IPS DF 6.9 (cell line): ENCODE results near the gene NMNAT3.
A peak's percentile ranks its signal among the peaks of the same experiment; 100 is the strongest.

Experiments
- DNase-seq: peaks from one replicate; pipeline ENCODE4 v3.0.0-alpha.2; 2013; ENCODE audit warnings: low read depth, low spot score
- H3K27ac ChIP-seq: one replicate; pipeline ENCODE4 v1.5.1; 2013; ENCODE audit warnings: low read length, control low read depth
- H3K27me3 ChIP-seq: 2 replicates; pipeline ENCODE4 v1.6.1; 2013; ENCODE audit warnings: mild to moderate bottlenecking, low read length; ENCODE audit not compliant: control insufficient read depth, insufficient read depth
- H3K36me3 ChIP-seq: 2 replicates; pipeline ENCODE4 v1.6.1; 2013; ENCODE audit warnings: low read length; ENCODE audit not compliant: control insufficient read depth, insufficient read depth
- H3K4me1 ChIP-seq: 2 replicates; pipeline ENCODE4 v1.6.1; 2013; ENCODE audit warnings: low read length; ENCODE audit not compliant: control insufficient read depth, insufficient read depth
- H3K4me3 ChIP-seq: 2 replicates; pipeline ENCODE4 v1.5.1; 2013; ENCODE audit warnings: mild to moderate bottlenecking, low read length
- H3K9me3 ChIP-seq: 2 replicates; pipeline ENCODE4 v1.6.1; 2013; ENCODE audit warnings: low read length, inconsistent platforms; ENCODE audit not compliant: control insufficient read depth, insufficient read depth
- WGBS: extraction: QIAGEN DNeasy Blood & Tissue Kit; methylation state at CpG from one replicate; pipeline ENCODE4 v1.1.7; 2013; ENCODE audit warnings: mixed read lengths, missing lambda C conversion rate; ENCODE audit not compliant: insufficient read length, insufficient coverage; 5-methylcytosine and 5-hydroxymethylcytosine counted together

The NMNAT3 gene

DNA sequence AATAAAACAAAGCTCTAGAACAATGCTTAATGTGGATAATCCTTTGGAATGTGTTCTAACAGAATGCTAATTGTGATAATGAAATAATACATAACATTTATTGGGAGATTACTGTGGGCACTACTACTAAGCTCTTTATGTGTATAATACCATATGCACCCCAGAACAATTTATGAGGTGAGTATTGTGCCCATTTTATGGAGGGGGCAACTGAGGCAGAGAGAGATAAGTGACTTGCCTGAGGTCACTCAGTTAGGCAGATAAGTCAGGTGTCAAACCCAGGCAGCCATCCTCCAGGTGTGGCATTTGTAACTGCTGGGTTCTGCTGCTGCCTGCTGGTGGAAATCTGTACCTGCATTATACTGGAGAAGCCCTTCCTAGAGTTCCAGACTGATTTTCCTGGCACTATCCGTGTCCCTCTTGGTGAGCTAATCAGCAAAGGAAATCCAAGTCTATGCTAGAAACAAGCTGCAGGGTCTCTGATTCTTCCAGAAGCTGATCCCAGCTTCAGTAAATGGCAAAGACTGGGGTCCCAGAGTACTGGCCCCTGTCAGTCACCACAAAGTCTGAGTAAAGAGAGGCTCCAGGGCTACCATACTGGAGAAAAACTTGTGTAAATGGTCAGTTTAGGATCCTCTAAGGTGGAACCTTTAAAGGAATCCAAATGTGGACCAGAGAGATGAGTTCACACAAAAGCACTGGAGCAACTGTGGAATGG is 115.7 kb downstream of the NMNAT3 start:
- Histone ChIP-seq H3K36me3 (no peaks in the 10 kb centered on the region), H3K27me3 (no peaks in the 10 kb centered on the region), H3K9me3 (no peaks in the 10 kb centered on the region), H3K4me3 (no peak overlapping the region), H3K4me1 (0 out of 2 replicates have a peak, but pooled peaks cover 1% of the 10 kb centered on the region), H3K27ac (no peak overlapping the region)
- peak; percentile 45 for DNase-seq
- no CpG with 5 or more reads among the region's 1 CpG for WGBS

DNA sequence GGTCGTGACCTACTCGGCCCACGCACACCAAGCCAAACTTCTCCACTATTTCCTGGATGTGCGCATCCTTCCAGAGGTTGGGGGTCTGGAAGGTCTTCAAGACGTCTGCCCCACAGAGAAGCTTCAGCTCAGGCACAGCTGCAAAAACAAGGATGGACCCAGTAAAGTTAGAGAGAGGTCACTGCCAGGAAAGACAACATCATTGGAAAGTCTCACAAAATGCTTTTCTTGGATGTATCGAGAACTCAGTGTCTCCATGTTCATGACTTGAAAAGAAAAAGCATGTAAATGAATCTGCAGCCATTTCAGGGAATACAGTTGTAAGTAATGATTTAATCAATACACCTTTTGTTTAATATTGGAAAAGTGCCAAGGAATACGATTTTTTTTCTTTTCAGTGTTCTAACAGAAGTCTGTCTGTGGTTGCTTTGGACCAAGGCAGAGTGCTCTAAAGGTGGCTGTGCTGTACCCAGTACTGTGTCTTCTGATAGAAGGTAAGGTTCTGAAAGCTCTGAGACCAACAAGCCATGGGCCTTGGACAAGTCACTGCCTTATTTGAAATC is 116.4 kb downstream of the NMNAT3 start:
- no peaks in the 10 kb centered on the region for H3K36me3 ChIP-seq
- DNase-seq = no peak
- H3K4me3 ChIP-seq = no peak overlapping the region
- H3K27me3 ChIP-seq = no peaks in the 10 kb centered on the region
- H3K9me3 ChIP-seq = no peaks in the 10 kb centered on the region
- no peak overlapping the region for H3K27ac ChIP-seq
- no CpG with 5 or more reads among the region's 7 CpGs for WGBS
- 0 out of 2 replicates have a peak, but pooled peaks cover 1% of the 10 kb centered on the region for H3K4me1 ChIP-seq

DNA sequence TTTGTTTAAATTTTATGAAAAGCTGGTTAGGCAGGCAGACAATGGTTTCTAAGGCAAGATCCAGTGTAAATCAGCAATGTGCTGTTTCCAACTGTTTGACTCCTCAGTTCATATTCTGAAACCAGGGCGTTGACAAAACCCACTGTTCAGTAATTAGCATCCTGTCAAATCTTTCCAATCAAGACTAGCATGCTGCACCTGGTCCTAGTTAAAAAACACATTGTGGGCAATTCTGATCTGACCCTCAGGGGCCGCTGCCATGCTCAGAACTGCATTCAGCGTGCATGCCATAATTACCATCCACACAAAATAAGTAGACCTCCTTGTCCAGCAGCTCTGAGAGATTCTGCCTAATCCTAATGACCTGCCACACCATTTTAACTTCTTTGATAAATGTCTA is 117.4 kb downstream of the NMNAT3 start:
- 0 out of 2 replicates have a peak, but pooled peaks cover 1% of the 10 kb centered on the region for H3K4me1 ChIP-seq
- DNase-seq = no peak
- H3K9me3 ChIP-seq = no peaks in the 10 kb centered on the region
- no peaks in the 10 kb centered on the region for H3K36me3 ChIP-seq
- no CpG with 5 or more reads among the region's 3 CpGs for whole genome bisulfite sequencing
- H3K27ac ChIP-seq = no peak overlapping the region
- no peak overlapping the region for H3K4me3 ChIP-seq
- no peaks in the 10 kb centered on the region for H3K27me3 ChIP-seq

DNA sequence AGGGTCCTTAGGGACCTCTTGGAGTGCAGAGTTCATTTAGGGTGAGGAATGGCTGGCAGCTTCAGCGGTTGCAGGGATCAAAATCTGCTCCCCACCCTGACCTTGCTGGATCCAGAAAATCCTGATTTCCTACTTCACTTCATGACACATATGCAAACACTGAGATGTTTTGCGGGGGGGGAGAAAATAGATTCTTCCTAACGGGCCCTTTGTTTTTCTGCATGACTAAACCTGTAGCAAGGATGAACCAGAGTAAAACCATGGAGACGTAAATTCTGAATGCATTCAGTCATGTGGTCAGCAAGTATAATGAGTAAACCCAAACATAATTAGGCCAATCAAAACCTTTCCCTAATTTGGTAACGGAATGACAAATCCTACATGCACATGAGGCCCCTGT is 118.2 kb downstream of the NMNAT3 start:
- no peaks in the 10 kb centered on the region for H3K9me3 ChIP-seq
- H3K36me3 ChIP-seq = no peaks in the 10 kb centered on the region
- DNase-seq = no peak
- no peak overlapping the region for H3K4me3 ChIP-seq
- no peak overlapping the region for H3K27ac ChIP-seq
- H3K27me3 ChIP-seq = no peaks in the 10 kb centered on the region
- WGBS = no CpG with 5 or more reads among the region's 5 CpGs
- 0 out of 2 replicates have a peak, but pooled peaks cover 1% of the 10 kb centered on the region for H3K4me1 ChIP-seq

DNA sequence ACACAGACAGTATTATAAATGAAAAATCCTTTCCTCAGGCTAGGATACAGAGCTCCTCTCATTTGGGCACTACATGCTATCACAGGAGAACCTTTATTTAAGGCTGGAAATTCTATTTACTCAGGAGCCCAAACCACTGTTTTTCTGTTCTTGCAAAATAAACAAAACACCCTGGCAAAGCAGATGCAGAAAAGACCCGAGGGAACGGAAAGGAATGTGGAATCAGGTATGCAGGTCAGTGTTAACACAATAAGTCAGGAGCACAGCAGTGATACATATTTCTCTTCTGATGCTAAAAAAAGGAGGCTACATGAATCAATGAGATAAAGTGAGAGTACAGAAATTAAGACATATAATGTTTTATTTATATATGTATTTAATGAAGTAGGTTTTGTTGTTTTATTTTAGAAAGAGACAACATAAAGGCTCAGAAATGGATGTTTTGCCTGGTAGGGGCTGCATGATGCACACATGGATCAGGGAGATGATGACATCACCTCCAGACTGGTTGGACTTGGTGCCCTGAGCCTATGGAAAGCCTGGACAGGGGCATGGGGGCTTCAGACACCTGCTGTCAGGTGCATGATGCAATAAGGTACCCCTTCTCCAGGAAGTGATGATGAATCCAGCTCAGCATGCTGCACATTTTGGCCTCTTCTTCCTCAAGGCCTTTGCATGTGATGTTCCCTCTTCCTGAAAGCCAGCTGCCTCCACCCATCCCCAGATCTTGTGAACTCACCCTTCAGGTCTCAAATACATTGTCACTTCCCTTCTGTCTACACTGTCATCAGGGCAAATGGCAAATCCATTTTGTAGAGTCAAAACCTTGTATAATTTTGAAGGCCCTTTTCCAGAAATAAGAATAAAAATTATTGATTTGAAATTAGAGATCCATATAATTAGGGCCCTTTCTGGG is 119.2 kb downstream of the NMNAT3 start:
- Histone ChIP-seq H3K27ac (no peak overlapping the region), H3K9me3 (no peaks in the 10 kb centered on the region), H3K36me3 (no peaks in the 10 kb centered on the region), H3K4me1 (0 out of 2 replicates have a peak, but pooled peaks cover 1% of the 10 kb centered on the region), H3K27me3 (no peaks in the 10 kb centered on the region), H3K4me3 (no peak overlapping the region)
- DNase-seq = no peak
- no CpG with 5 or more reads among the region's 2 CpGs for WGBS

DNA sequence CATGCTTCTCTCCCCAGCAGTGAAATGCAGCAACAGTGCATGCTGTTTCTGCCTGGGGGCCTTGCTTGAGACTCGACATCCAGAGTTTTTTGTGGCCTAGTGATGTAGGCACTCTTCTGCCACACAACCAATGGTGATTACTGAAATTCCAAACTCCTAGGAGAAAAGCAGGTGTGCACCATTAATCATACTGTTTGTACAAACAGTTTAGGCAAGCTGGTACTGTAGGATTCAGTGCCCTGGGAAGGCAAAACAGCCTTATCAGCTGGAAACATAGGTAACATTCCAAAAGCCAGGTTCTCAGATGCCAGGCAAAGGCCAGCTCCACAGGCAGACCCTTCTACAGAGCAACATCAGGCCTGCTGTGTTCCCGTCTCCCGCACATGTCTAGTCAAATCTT is 120.7 kb downstream of the NMNAT3 start:
- no peak for DNase-seq
- Histone ChIP-seq H3K27me3 (no peaks in the 10 kb centered on the region), H3K4me1 (peaks cover 3% of the 10 kb centered on the region; the same call in 1 of the 2 replicates), H3K9me3 (no peaks in the 10 kb centered on the region), H3K27ac (no peak overlapping the region), H3K36me3 (no peaks in the 10 kb centered on the region), H3K4me3 (no peak overlapping the region)
- no CpG with 5 or more reads among the region's 3 CpGs for WGBS

DNA sequence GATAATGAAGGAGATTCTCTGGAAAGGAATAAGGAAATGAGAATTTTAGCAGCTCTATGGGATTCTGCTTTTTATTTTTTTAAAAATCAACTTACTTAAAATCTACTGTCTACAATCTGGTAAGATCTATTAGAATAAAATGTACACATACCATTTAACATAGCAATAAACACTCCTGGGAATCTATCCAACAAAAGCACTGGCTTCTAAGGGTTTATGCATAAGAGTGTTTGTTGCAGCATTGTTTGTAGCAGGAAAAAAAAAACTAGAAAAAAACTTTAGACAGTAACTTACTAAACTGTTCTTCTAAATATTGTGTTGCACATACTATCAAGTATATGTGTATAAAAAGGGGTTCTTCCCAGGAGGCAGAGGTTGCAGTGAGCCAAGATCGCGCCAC is 122.5 kb downstream of the NMNAT3 start:
- WGBS = no CpG with 5 or more reads among the region's 2 CpGs
- H3K4me1 ChIP-seq = peaks cover 3% of the 10 kb centered on the region; the same call in 1 of the 2 replicates
- DNase-seq = no peak

DNA sequence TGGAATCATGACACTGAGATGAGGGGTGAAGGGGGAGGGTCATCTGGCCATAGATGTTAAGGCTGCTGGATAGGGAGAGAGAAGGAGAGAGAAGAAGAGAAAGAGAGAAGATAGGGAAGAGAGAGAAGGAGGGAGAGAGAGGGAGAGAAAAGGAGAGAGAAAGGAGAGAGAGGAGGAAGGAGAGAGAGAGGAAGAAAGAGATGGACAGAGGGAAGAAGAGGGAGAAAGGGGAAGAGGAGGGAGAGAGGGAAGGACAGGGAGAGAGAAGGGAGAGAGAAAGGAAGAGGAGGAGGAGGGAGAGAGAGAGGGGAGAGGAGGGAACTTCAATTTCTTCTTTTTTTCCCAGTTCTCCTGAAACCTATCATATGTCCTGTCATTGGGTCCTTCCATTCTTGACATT is 123.1 kb downstream of the NMNAT3 start:
- no peak for DNase-seq
- peaks cover 3% of the 10 kb centered on the region; the same call in 1 of the 2 replicates for H3K4me1 ChIP-seq
- H3K36me3 ChIP-seq = no peaks in the 10 kb centered on the region
- H3K27me3 ChIP-seq = no peaks in the 10 kb centered on the region
- H3K4me3 ChIP-seq = no peak overlapping the region
- no peaks in the 10 kb centered on the region for H3K9me3 ChIP-seq
- H3K27ac ChIP-seq = no peak overlapping the region

More for the DNA sequence above, 122.5 kb downstream of the NMNAT3 start:
- no peak overlapping the region for H3K27ac ChIP-seq
- no peak overlapping the region for H3K4me3 ChIP-seq
- no peaks in the 10 kb centered on the region for H3K9me3 ChIP-seq
- no peaks in the 10 kb centered on the region for H3K36me3 ChIP-seq
- no peaks in the 10 kb centered on the region for H3K27me3 ChIP-seq

DNA sequence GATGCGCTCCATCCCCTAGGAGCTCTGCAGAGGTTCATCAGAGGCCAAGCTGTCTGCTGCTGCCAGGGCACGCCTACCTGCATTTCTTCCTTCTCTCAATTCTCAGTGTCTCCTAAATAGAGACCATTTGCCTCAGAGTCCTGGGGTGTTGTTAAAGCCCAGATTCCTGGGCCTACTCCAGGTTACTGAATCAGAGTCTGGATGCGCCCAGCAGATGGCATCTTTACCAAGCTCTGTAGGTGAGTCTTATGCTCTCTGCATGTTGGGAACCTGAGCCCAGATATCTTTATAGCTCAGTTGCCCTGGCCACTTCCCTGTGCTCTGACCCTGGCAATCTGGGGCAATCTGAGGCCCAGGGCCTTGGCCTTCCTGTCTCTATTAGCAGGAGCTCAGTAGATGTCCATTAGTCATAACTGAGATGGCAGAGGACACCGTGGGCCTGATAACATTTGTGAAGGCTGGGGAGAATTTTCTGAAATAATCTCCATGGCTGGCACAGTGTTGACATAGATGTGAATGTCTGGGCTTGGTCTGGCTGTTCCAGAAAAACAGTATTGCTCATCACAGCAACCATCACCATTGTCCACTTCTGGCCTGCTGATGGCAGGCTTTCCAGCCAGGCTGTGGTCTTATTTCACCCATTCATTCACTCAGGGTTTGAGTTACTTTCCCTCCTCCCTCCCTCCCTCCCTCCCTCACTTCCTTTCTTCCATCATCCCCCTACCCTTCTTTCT is 125.0 kb downstream of the NMNAT3 start:
- DNase-seq = no peak
- no peaks in the 10 kb centered on the region for H3K9me3 ChIP-seq
- no peaks in the 10 kb centered on the region for H3K36me3 ChIP-seq
- peaks cover 1% of the 10 kb centered on the region; the same call in 1 of the 2 replicates for H3K4me1 ChIP-seq
- no peak overlapping the region for H3K4me3 ChIP-seq
- no peaks in the 10 kb centered on the region for H3K27me3 ChIP-seq
- H3K27ac ChIP-seq = no peak overlapping the region
- WGBS = no CpG with 5 or more reads among the region's 4 CpGs

DNA sequence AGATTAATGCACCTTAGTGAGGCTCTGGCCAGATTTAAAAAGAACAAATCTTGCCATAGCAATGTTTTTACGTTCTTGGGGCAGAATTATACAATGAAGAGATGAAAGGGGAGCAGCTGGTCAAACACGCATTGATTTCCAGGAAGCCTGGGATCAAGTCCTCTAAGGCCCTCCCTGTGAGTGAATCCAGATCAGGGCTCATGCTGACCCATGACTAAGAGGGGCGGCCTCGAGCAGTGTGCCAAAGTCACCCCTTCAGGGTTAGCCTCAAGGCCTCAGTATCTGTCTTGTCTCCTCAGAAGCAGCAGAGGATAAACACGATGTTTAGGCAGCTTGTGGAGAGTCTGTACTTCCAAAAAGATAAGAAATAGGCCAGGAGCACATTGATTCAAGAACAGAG is 129.0 kb downstream of the NMNAT3 start:
- Histone ChIP-seq H3K4me1 (peaks cover 1% of the 10 kb centered on the region; the same call in 1 of the 2 replicates), H3K27me3 (no peaks in the 10 kb centered on the region), H3K9me3 (no peaks in the 10 kb centered on the region), H3K27ac (no peak overlapping the region), H3K4me3 (no peak overlapping the region), H3K36me3 (no peaks in the 10 kb centered on the region)
- no CpG with 5 or more reads among the region's 5 CpGs for WGBS
- no peak for DNase-seq
